NCI-H345 treated with DMSO at 0.1 percent for 48 hours (cell line): Measurements from ENCODE around the gene OSCAR.

Experiments used
- DNase-seq: peaks from one replicate; lab custom pipeline; 2025; ENCODE audit not compliant: unreplicated experiment; lab: John Stamatoyannopoulos, UW

The OSCAR gene

GRCh38 chr19:54094426-54095000 is 6.1 kb downstream of the OSCAR start:
- DNase-seq = no peak

- DNase-seq = no peak
These were observed 16.2 kb downstream of the OSCAR start for GRCh38 chr19:54084410-54084809.

- no peak for DNase-seq
These were observed 19.6 kb downstream of the OSCAR start, which contains the start of gene TARM1 for GRCh38 chr19:54081032-54081431. Gene TARM1 (minus strand): TSS chr19:54081365. CDS start chr19:54081340, 25 bp downstream.

- no peak for DNase-seq
These were observed 23.3 kb downstream of the OSCAR start for GRCh38 chr19:54077334-54077733.

- DNase-seq = no peak
These were observed 25.8 kb downstream of the OSCAR start for GRCh38 chr19:54074851-54075250.

GRCh38 chr19:54073829-54074228 is 26.8 kb downstream of the OSCAR start:
- DNase-seq = no peak

GRCh38 chr19:54069470-54069869 is 31.1 kb downstream of the OSCAR start:
- DNase-seq = no peak

- DNase-seq = no peak
These were observed 37.1 kb downstream of the OSCAR start, which contains the start of gene VSTM1 for GRCh38 chr19:54063350-54064116. Gene VSTM1 (minus strand): TSS chr19:54063897. CDS start chr19:54063777, 120 bp downstream.

- DNase-seq = no peak
These were observed 38.0 kb downstream of the OSCAR start for GRCh38 chr19:54062643-54063042.

- no peak for DNase-seq
These were observed 53.0 kb downstream of the OSCAR start for GRCh38 chr19:54047616-54048015.

GRCh38 chr19:54045771-54046170 is 54.8 kb downstream of the OSCAR start:
- DNase-seq = no peak
